ENCODE results near the gene MAP4K4. TPM values are rescaled to one million over a fixed set of nuclear protein-coding genes. Genes with fewer than 3 reads are reported as not detected.

Gene MAP4K4
- total and polyA plus RNA-seq, 2 experiments from 2014 or later: 20.3 to 115 TPM

GRCh38 chr2:101874069-101874468, 176.6 kb downstream of the MAP4K4 start:
- Histone ChIP-seq H3K36me3 (ENCODE audit: low read depth) (peaks cover 91% of the 10 kb centered on the region), H3K27me3 (replicated peaks; ENCODE audit: insufficient read depth) (no peaks in the 10 kb centered on the region), H3K27ac (no peak overlapping the region), H3K4me2 (ENCODE audit: unreplicated experiment) (no peak overlapping the region), H3K4me3 (no peak overlapping the region), H3F3A (ENCODE audit: insufficient read depth) (peaks cover 53% of the 10 kb centered on the region), H3K79me2 (ENCODE audit: insufficient read depth) (peaks cover 84% of the 10 kb centered on the region), H2AFZ (no peak overlapping the region), H3K9me2 (ENCODE audit: insufficient read depth) (no peaks in the 10 kb centered on the region), H3K9me3 (ENCODE audit: low read depth) (no peaks in the 10 kb centered on the region), H4K20me1 (ENCODE audit: insufficient read depth) (no peaks in the 10 kb centered on the region), H3K9ac (no peak overlapping the region), H3K4me1 (ENCODE audit: insufficient read depth) (peaks cover 10% of the 10 kb centered on the region; the same call in 1 of the 2 replicates)
- in situ Hi-C loops (cut with MboI): no loop called here
- 95 to 97% methylated on average over 3 of the region's 3 CpGs for WGBS, 2 experiments (ENCODE audit: low coverage in 1 of 2, low lambda C conversion rate in 2 of 2, missing lambda C conversion rate in 2 of 2)
- TF ChIP-seq EZH2phosphoT487 (IDR thresholded peaks at IDR 0.05; ENCODE audit: insufficient read depth, low read depth) (no peak), EZH2 (IDR thresholded peaks at IDR 0.05; ENCODE audit: insufficient read depth, poor library complexity, severe bottlenecking) (no peak)
- DNase-seq: no peak

DNA sequence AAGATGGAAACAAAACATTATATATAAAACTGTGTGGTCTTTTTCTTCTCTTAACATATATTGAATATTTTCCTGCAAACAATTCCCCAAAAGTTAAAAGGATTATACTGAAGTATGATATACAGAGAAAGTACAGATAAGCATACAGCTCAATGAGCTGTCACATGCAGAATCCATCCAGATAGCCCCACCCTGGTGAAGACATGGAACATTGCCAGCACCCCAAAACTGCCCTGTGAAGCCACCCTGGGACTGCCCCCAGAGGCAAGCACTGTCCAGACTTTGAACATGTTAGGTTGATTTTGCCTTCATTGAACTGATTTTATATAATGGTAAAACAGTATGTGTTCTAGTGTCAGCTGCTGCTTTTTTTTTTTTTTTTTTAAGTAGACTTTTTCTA, 182.0 kb downstream of the MAP4K4 start:
- H3F3A ChIP-seq (ENCODE audit: insufficient read depth): peaks cover 78% of the 10 kb centered on the region
- H3K9me2 ChIP-seq (ENCODE audit: insufficient read depth): no peaks in the 10 kb centered on the region
- in situ Hi-C loops (cut with MboI): no loop called here
- peak overlapping the region; percentile 16 for H3K4me2 ChIP-seq (ENCODE audit: unreplicated experiment)
- no peaks in the 10 kb centered on the region for H3K9me3 ChIP-seq (ENCODE audit: low read depth)
- H3K27me3 ChIP-seq (replicated peaks; ENCODE audit: insufficient read depth): no peaks in the 10 kb centered on the region
- H3K4me1 ChIP-seq (ENCODE audit: insufficient read depth): peaks cover 45% of the 10 kb centered on the region
- peaks cover 8% of the 10 kb centered on the region; the same call in 1 of the 2 replicates for H4K20me1 ChIP-seq (ENCODE audit: insufficient read depth)
- H3K36me3 ChIP-seq (ENCODE audit: low read depth): peaks cover 70% of the 10 kb centered on the region
- TF ChIP-seq EZH2 (IDR thresholded peaks at IDR 0.05; ENCODE audit: insufficient read depth, poor library complexity, severe bottlenecking) (no peak), EZH2phosphoT487 (IDR thresholded peaks at IDR 0.05; ENCODE audit: insufficient read depth, low read depth) (no peak)
- H3K79me2 ChIP-seq (ENCODE audit: insufficient read depth): peaks cover 84% of the 10 kb centered on the region
- DNase-seq: no peak
- H2AFZ ChIP-seq: no peak overlapping the region
- H3K27ac ChIP-seq: peak overlapping the region; percentile 22; the same call in 1 of the 2 replicates
- H3K9ac ChIP-seq: no peak overlapping the region
- H3K4me3 ChIP-seq: no peak overlapping the region

- no peaks in the 10 kb centered on the region for H3K9me2 ChIP-seq (ENCODE audit: insufficient read depth)
- H4K20me1 ChIP-seq (ENCODE audit: insufficient read depth): peaks cover 8% of the 10 kb centered on the region; the same call in 1 of the 2 replicates
- H3K4me1 ChIP-seq (ENCODE audit: insufficient read depth): peaks cover 46% of the 10 kb centered on the region
- no peak overlapping the region for H2AFZ ChIP-seq
- no peak overlapping the region for H3K9ac ChIP-seq
- H3K36me3 ChIP-seq (ENCODE audit: low read depth): peaks cover 69% of the 10 kb centered on the region
- H3K9me3 ChIP-seq (ENCODE audit: low read depth): no peaks in the 10 kb centered on the region
- DNase-seq: peak; percentile 36
- H3K4me3 ChIP-seq: no peak overlapping the region
- H3K79me2 ChIP-seq (ENCODE audit: insufficient read depth): peaks cover 87% of the 10 kb centered on the region
- TF ChIP-seq EZH2 (IDR thresholded peaks at IDR 0.05; ENCODE audit: insufficient read depth, poor library complexity, severe bottlenecking): no peak
- no peak for TF ChIP-seq EZH2phosphoT487 (IDR thresholded peaks at IDR 0.05; ENCODE audit: insufficient read depth, low read depth)
- peaks cover 79% of the 10 kb centered on the region for H3F3A ChIP-seq (ENCODE audit: insufficient read depth)
- in situ Hi-C loops (cut with MboI): loop anchor here (10.0 kb wide), 1 partner anchor 364 kb away; no protein-coding TSS in a partner anchor
- H3K27me3 ChIP-seq (replicated peaks; ENCODE audit: insufficient read depth): no peaks in the 10 kb centered on the region
- H3K27ac ChIP-seq: 0 out of 2 replicates have a peak overlapping the region, but pooled peaks have one; percentile 22
- peak overlapping the region; percentile 19 for H3K4me2 ChIP-seq (ENCODE audit: unreplicated experiment)
Observed at GRCh38 chr2:101881131-101881530, 183.6 kb downstream of the MAP4K4 start.

DNA sequence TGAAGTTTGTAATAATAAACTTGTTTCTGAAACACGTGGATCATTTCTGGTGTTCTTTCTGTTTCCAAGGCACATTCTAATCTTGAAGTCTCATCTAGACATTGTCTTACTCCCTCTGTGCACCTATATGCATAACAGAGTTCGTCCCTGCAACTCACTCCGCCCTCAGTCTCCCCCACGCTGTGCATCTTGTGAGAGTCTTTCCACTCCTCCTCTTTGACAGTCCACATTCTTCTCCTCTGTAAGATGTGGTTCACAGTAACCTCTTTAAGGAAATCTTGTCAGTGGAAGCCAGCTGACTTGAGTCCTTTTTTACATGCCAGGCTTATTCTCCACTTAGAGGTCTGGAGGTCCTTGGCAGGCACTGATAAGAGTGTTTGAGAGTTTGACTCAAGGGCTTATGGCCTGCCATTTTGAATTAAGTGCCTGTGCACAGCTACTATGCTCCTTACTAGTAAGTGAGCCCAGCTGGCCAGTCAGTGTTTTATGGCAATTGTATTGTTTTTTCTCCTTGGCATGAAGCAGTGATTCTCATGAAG, 185.3 kb downstream of the MAP4K4 start:
- Histone ChIP-seq H3K9me2 (ENCODE audit: insufficient read depth) (no peaks in the 10 kb centered on the region), H3K4me1 (ENCODE audit: insufficient read depth) (peaks cover 46% of the 10 kb centered on the region), H4K20me1 (ENCODE audit: insufficient read depth) (peaks cover 8% of the 10 kb centered on the region; the same call in 1 of the 2 replicates), H3K4me2 (ENCODE audit: unreplicated experiment) (no peak overlapping the region), H3K4me3 (no peak overlapping the region), H3K9me3 (ENCODE audit: low read depth) (no peaks in the 10 kb centered on the region), H3F3A (ENCODE audit: insufficient read depth) (peaks cover 74% of the 10 kb centered on the region), H3K79me2 (ENCODE audit: insufficient read depth) (peaks cover 84% of the 10 kb centered on the region), H2AFZ (no peak overlapping the region), H3K36me3 (ENCODE audit: low read depth) (peaks cover 64% of the 10 kb centered on the region), H3K27ac (no peak overlapping the region), H3K27me3 (replicated peaks; ENCODE audit: insufficient read depth) (no peaks in the 10 kb centered on the region), H3K9ac (no peak overlapping the region)
- TF ChIP-seq EZH2 (IDR thresholded peaks at IDR 0.05; ENCODE audit: insufficient read depth, poor library complexity, severe bottlenecking): no peak
- TF ChIP-seq EZH2phosphoT487 (IDR thresholded peaks at IDR 0.05; ENCODE audit: insufficient read depth, low read depth): no peak
- 89 to 90% methylated on average over 4 of the region's 4 CpGs for WGBS, 2 experiments (ENCODE audit: low coverage in 1 of 2, low lambda C conversion rate in 2 of 2, missing lambda C conversion rate in 2 of 2)
- no peak for DNase-seq
- in situ Hi-C loops (cut with MboI): loop anchor here (10.0 kb wide), 1 partner anchor 362 kb away; no protein-coding TSS in a partner anchor

Data from GM23248 (cell line).